Kidney (tissue), 14 donors: ENCODE measurements around the gene TRPM2. TPM values are rescaled to one million over a fixed set of nuclear protein-coding genes. Genes with fewer than 3 reads are reported as not detected.

Experiments
- DNase-seq, 5 donors: peaks; one replicate each; pipeline ENCODE4 v3.0.0-alpha.2; 2013 to 2020
- FAIRE-seq: peaks from 2 replicates; lab custom pipeline; 2012; peaks lifted over from hg19 to GRCh38; lab: Jason Lieb, UNC
- H3K27ac ChIP-seq, 2 donors: one replicate each; pipeline ENCODE4 v1.7.0; 2013; ENCODE audit warnings: low read depth in 2 of 2, low read length in 2 of 2, inconsistent platforms in 1 of 2
- H3K27me3 ChIP-seq: one replicate; pipeline ENCODE4 v1.7.1; 2013; ENCODE audit warnings: low read length, inconsistent platforms; ENCODE audit not compliant: control insufficient read depth, insufficient read depth
- H3K36me3 ChIP-seq, 3 donors: one replicate each; pipeline versions ENCODE4 v1.7.0 to v1.7.1; 2013; ENCODE audit warnings: low read length in 3 of 3, control low read depth in 1 of 3, inconsistent platforms in 1 of 3; ENCODE audit not compliant: insufficient read depth in 3 of 3, control insufficient read depth in 2 of 3
- H3K4me1 ChIP-seq, 3 donors: one replicate each; pipeline versions ENCODE4 v1.7.0 to v1.7.1; 2013; ENCODE audit warnings: low read length in 3 of 3, inconsistent platforms in 1 of 3, low read depth in 1 of 3; ENCODE audit not compliant: control insufficient read depth in 2 of 3, insufficient read depth in 2 of 3
- H3K4me3 ChIP-seq, 3 donors: one replicate each; pipeline versions ENCODE4 v1.7.0 to v1.8.1; 2013; ENCODE audit warnings: low read length in 3 of 3, control low read depth in 1 of 3, inconsistent platforms in 1 of 3
- H3K9ac ChIP-seq, 3 donors: one replicate each; pipeline versions ENCODE4 v1.7.0 to v1.7.1; 2013; ENCODE audit warnings: low read length in 3 of 3, control low read depth in 1 of 3, inconsistent platforms in 1 of 3
- H3K9me3 ChIP-seq, 3 donors: one replicate each; pipeline versions ENCODE4 v1.7.0 to v1.7.1; 2013; ENCODE audit warnings: low read length in 3 of 3, control low read depth in 1 of 3, inconsistent platforms in 1 of 3; ENCODE audit not compliant: control insufficient read depth in 2 of 3, insufficient read depth in 1 of 3
- CTCF ChIP-seq: IDR thresholded peaks from 3 replicates; pipeline ENCODE4 v1.5.1; 2012; ENCODE audit warnings: mild to moderate bottlenecking, moderate library complexity, borderline replicate concordance; ENCODE audit not compliant: insufficient read depth; ENCODE audit errors: extremely low read depth
- intact Hi-C: fragments of 100-400 bp; cut with DNase I; formaldehyde crosslinking; loops from one replicate; pipeline ENCODE4 v1.11.1; 2022
- polyA plus RNA-seq: library from polyadenylated mRNA; stranded (reverse); fragments of 350-450 nt; fragmentation: Illumina TruSeq; extraction: RNeasy Lipid Tissue Mini Kit (QIAGEN cat#74804); gene quantifications from one replicate; pipeline ENCODE4 v1.2.3, GENCODE V29; 2014; ENCODE audit warnings: low read depth, low replicate concordance; ENCODE audit not compliant: insufficient read depth
- total RNA-seq: library from RNA; stranded (reverse); fragmentation: NEBNext Ultra II Directional; extraction: Animal tissue kit (Norgen Biotek cat#: 25700); gene quantifications from one replicate; pipeline ENCODE4 v1.2.1, GENCODE V29; 2021
- donor health status: control.
- donor health status: control.
- donor health status: control.
- donor health status: control.
- donor health status: control.
- donor health status: DM: yes; HTN: yes; CAD: no.
- donor health status: Normal renal cell carcinoma (clear cell type).

TRPM2 gene
- total and polyA plus RNA-seq, 2 donors from 2014 or later = 2.0 to 11.5 TPM

- intact Hi-C loops = no loop called here
- Histone ChIP-seq H3K4me1 (peaks cover 0 to 2% (median 0%) of the 10 kb centered on the region in 3 donors), H3K4me3 (no peak overlapping the region), H3K36me3 (peaks cover 0 to 21% (median 7%) of the 10 kb centered on the region in 3 donors), H3K27me3 (no peaks in the 10 kb centered on the region), H3K27ac (no peak overlapping the region), H3K9ac (no peak overlapping the region), H3K9me3 (no peaks in the 10 kb centered on the region)
- FAIRE-seq = no peak
- no peak for DNase-seq
- TF ChIP-seq CTCF = no peak
Observed at GRCh38 chr21:44326716-44327602, 26.5 kb upstream of the TRPM2 start.

- no peak for DNase-seq
- intact Hi-C loops = no loop called here
- H3K36me3 ChIP-seq = peaks cover 0 to 17% (median 5%) of the 10 kb centered on the region in 3 donors
Observed at GRCh38 chr21:44327603-44327974, 25.8 kb upstream of the TRPM2 start.

GRCh38 chr21:44328242-44328895 lies 25.1 kb upstream of the TRPM2 start:
- Histone ChIP-seq H3K4me1 (peaks cover 0 to 2% (median 0%) of the 10 kb centered on the region in 3 donors), H3K27ac (no peak overlapping the region), H3K4me3 (no peak overlapping the region), H3K27me3 (no peaks in the 10 kb centered on the region), H3K9ac (no peak overlapping the region), H3K9me3 (no peaks in the 10 kb centered on the region), H3K36me3 (peaks cover 0 to 13% (median 3%) of the 10 kb centered on the region in 3 donors)
- no peak for TF ChIP-seq CTCF
- DNase-seq = no peak
- FAIRE-seq = no peak
- intact Hi-C loops = no loop called here

More at GRCh38 chr21:44327603-44327974, 25.8 kb upstream of the TRPM2 start:
- FAIRE-seq = no peak
- H3K27ac ChIP-seq = no peak overlapping the region
- no peaks in the 10 kb centered on the region for H3K27me3 ChIP-seq
- TF ChIP-seq CTCF = no peak
- no peak overlapping the region for H3K9ac ChIP-seq
- no peaks in the 10 kb centered on the region for H3K9me3 ChIP-seq
- peaks cover 0 to 2% (median 0%) of the 10 kb centered on the region in 3 donors for H3K4me1 ChIP-seq
- H3K4me3 ChIP-seq = no peak overlapping the region
